ENCODE data around the gene CAMK1D.

GRCh38 chr10:12625393-12626023 lies 276.2 kb downstream of the CAMK1D start:
- TF ChIP-seq, protein P1, sequence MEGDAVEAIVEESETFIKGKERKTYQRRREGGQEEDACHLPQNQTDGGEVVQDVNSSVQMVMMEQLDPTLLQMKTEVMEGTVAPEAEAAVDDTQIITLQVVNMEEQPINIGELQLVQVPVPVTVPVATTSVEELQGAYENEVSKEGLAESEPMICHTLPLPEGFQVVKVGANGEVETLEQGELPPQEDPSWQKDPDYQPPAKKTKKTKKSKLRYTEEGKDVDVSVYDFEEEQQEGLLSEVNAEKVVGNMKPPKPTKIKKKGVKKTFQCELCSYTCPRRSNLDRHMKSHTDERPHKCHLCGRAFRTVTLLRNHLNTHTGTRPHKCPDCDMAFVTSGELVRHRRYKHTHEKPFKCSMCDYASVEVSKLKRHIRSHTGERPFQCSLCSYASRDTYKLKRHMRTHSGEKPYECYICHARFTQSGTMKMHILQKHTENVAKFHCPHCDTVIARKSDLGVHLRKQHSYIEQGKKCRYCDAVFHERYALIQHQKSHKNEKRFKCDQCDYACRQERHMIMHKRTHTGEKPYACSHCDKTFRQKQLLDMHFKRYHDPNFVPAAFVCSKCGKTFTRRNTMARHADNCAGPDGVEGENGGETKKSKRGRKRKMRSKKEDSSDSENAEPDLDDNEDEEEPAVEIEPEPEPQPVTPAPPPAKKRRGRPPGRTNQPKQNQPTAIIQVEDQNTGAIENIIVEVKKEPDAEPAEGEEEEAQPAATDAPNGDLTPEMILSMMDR (IDR thresholded peaks at IDR 0.05): no peak
- no peak for TF ChIP-seq EP300 (IDR thresholded peaks at IDR 0.05)
- TF ChIP-seq POLR2A (IDR thresholded peaks at IDR 0.05): no peak
